GM13977 (cell line): Measurements from ENCODE around the gene GSTA2.
"Not testable (repeated sequence)": the region's sequence is repeated elsewhere in the genome, so short reads cannot be mapped to it uniquely, and the experiment has no call there.

ENCODE experiments used
- DNase-seq: peaks from one replicate; pipeline ENCODE4 v3.0.0; 2012; ENCODE audit warnings: low spot score
- CTCF ChIP-seq: IDR thresholded peaks from 2 replicates; pipeline ENCODE4 v1.5.1; 2012; ENCODE audit warnings: mild to moderate bottlenecking, control low read depth; ENCODE audit not compliant: insufficient read depth; ENCODE audit errors: extremely low read depth, missing control alignments
- in situ Hi-C: fragments of 300-500 bp; cut with MboI; formaldehyde crosslinking; loops from one replicate; pipeline ENCODE4 v1.12.0; 2022; ENCODE audit warnings: low sequenced_read_pairs, low pct_unique_long_range_greater_than_20kb, mixed read lengths, inconsistent platforms; ENCODE audit not compliant: unreplicated experiment

Gene GSTA2

GRCh38 chr6:52760105-52760765 lies 3.0 kb downstream of the GSTA2 start:
- no peak for TF ChIP-seq CTCF
- in situ Hi-C loops = no loop called here
- DNase-seq = no peak

GRCh38 chr6:52759085-52759484 lies 4.2 kb downstream of the GSTA2 start:
- in situ Hi-C loops = no loop called here
- no peak for TF ChIP-seq CTCF
- no peak for DNase-seq

- in situ Hi-C loops, DNase-seq: not testable (repeated sequence)
Observed at GRCh38 chr6:52757651-52758338, 5.5 kb downstream of the GSTA2 start.

DNA sequence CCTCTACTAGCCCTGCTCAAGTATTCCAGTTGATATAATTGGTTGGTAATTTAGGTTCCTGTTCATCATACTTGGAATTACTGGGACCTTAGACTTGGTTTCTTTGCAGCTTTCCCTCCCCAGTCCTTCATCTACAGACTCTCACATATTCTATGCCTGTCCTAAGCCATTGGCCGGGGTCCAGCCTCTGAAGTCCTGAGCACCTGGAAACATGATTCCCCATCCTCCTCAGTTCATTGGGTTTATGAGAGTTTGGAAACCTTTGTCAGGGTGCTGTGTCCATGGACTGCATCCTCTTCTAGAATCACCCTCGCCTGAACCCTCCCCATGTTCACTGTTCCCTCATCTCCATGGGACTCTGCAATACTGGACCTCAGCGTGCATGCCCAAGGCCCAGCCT lies 8.8 kb downstream of the GSTA2 start:
- in situ Hi-C loops = no loop called here
- DNase-seq = no peak
- TF ChIP-seq CTCF = no peak

DNA sequence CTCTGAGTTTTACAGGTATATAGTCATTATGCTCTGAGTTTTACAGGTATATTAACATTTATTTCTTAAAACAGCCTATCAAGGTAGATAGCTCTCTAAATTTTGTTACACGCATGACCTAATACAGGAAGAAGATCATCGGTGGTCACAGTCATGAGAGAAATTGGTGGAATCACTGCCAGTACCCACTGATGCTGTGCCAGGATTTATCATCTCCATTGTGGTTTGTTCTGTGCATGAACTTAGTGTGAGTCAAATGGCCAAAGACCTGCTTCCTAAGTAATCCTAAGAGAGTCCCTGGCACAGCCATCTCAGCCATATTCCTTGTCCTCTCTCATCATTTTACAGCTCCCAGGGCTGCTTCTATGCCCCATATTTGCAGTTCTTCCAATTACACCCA lies 10.1 kb downstream of the GSTA2 start:
- in situ Hi-C loops, DNase-seq: not testable (repeated sequence)

DNA sequence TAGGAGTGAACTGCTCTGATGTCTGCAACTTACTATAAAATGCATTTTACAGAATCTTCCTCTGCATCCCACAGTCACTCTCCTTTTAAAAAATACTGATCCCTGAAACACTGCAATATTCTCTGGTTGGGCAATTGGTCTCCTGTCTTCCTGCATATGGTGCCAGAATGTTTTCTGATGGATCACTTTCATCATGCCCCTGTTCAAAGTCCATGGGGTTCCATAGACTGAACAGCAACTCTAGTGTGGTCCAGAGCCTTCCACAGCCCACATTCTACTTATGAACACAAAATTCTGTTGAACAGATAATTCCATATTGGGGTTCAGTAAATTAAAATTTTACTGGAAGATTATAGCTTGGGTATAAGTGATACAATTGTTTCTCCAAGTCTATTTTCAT lies 11.0 kb downstream of the GSTA2 start:
- no peak for DNase-seq
- no peak for TF ChIP-seq CTCF
- in situ Hi-C loops = no loop called here

GRCh38 chr6:52749556-52750152 lies 13.6 kb downstream of the GSTA2 start:
- TF ChIP-seq CTCF = no peak
- DNase-seq = no peak
- in situ Hi-C loops = no loop called here

- in situ Hi-C loops, DNase-seq: not testable (repeated sequence)
Observed at GRCh38 chr6:52747301-52747700, 16.0 kb downstream of the GSTA2 start.
